DOHH2 (cell line): Measurements from ENCODE around the gene GDF10.

ENCODE experiments used
- H3F3A ChIP-seq: fragments of 200-600 bp; sonication (generic), shearing (Covaris generic); 2 replicates; pipeline ENCODE4 v1.6.0; 2016; ENCODE audit warnings: antibody characterized with exemption, mild to moderate bottlenecking; ENCODE audit not compliant: control insufficient read depth, insufficient read depth
- H3K27ac ChIP-seq: fragments of 200-600 bp; sonication (generic); 2 replicates; pipeline ENCODE4 v1.5.1; 2014; ENCODE audit warnings: low read depth, mild to moderate bottlenecking, low read length, moderate library complexity
- H3K27me3 ChIP-seq: fragments of 200-600 bp; sonication (generic); 2 replicates; pipeline ENCODE4 v1.6.1; 2014; ENCODE audit warnings: mild to moderate bottlenecking, low read length, mixed read lengths; ENCODE audit not compliant: control insufficient read depth
- H3K36me3 ChIP-seq: fragments of 200-600 bp; sonication (generic); 2 replicates; pipeline ENCODE4 v1.6.1; 2014; ENCODE audit warnings: mild to moderate bottlenecking, low read length, moderate library complexity, mixed read lengths; ENCODE audit not compliant: control insufficient read depth
- H3K4me1 ChIP-seq: fragments of 200-600 bp; sonication (generic); 2 replicates; pipeline ENCODE4 v1.6.1; 2014; ENCODE audit warnings: mild to moderate bottlenecking, low read length, mixed read lengths; ENCODE audit not compliant: control insufficient read depth
- H3K4me2 ChIP-seq: fragments of 200-600 bp; sonication (generic); 2 replicates; pipeline ENCODE4 v1.6.0; 2014; ENCODE audit warnings: mild to moderate bottlenecking, low read length, moderate library complexity
- H3K4me3 ChIP-seq: fragments of 200-600 bp; sonication (generic); 2 replicates; pipeline ENCODE4 v1.5.1; 2014; ENCODE audit warnings: mild to moderate bottlenecking, low read length, mixed read lengths
- H3K79me2 ChIP-seq: fragments of 200-600 bp; sonication (generic); 2 replicates; pipeline ENCODE4 v1.6.1; 2014; ENCODE audit warnings: mild to moderate bottlenecking, low read length, mixed read lengths; ENCODE audit not compliant: control insufficient read depth
- H3K9me2 ChIP-seq: fragments of 200-600 bp; sonication (generic); replicated peaks from 2 replicates; pipeline ENCODE4 v1.6.1; 2014; ENCODE audit warnings: mild to moderate bottlenecking, low read length, mixed read lengths; ENCODE audit not compliant: control insufficient read depth
- H3K9me3 ChIP-seq: fragments of 200-600 bp; sonication (generic); 2 replicates; pipeline ENCODE4 v1.6.1; 2014; ENCODE audit warnings: antibody characterized with exemption, low read length, mixed read lengths; ENCODE audit not compliant: control insufficient read depth, insufficient read depth
- H4K20me1 ChIP-seq: fragments of 200-600 bp; sonication (generic); 2 replicates; pipeline ENCODE4 v1.6.0; 2014; ENCODE audit warnings: low read depth, mild to moderate bottlenecking, antibody characterized with exemption, low read length, moderate library complexity; ENCODE audit not compliant: control insufficient read depth, insufficient read depth
- CTCF ChIP-seq: fragments of 200-600 bp; sonication (generic); IDR thresholded peaks from one replicate; pipeline ENCODE4 v1.5.1; 2014; ENCODE audit warnings: antibody characterized with exemption, mild to moderate bottlenecking, low read depth, low read length; ENCODE audit not compliant: poor library complexity, severe bottlenecking
- EZH2phosphoT487 ChIP-seq: fragments of 200-600 bp; sonication (generic); IDR thresholded peaks from 2 replicates; pipeline ENCODE4 v1.6.1; 2017; ENCODE audit warnings: borderline replicate concordance, mild to moderate bottlenecking, antibody characterized with exemption, low read length, moderate library complexity, mixed read lengths

The GDF10 gene

GRCh38 chr10:47283848-47284247 is 16.1 kb upstream of the GDF10 start:
- Histone ChIP-seq H3K79me2 (no peaks in the 10 kb centered on the region), H3K4me1 (peaks cover 14% of the 10 kb centered on the region), H3K27me3 (no peaks in the 10 kb centered on the region), H3K4me3 (no peak overlapping the region), H3K9me3 (peaks cover 2% of the 10 kb centered on the region; the same call in 1 of the 2 replicates), H3K4me2 (no peak overlapping the region), H3F3A (no peaks in the 10 kb centered on the region), H3K27ac (no peak overlapping the region), H3K9me2 (no peaks in the 10 kb centered on the region), H3K36me3 (no peaks in the 10 kb centered on the region), H4K20me1 (no peaks in the 10 kb centered on the region)
- TF ChIP-seq CTCF = no peak
- no peak for TF ChIP-seq EZH2phosphoT487

- Histone ChIP-seq H4K20me1 (no peaks in the 10 kb centered on the region), H3K9me2 (no peaks in the 10 kb centered on the region), H3K27me3 (no peaks in the 10 kb centered on the region), H3K9me3 (peaks cover 2% of the 10 kb centered on the region; the same call in 1 of the 2 replicates), H3K36me3 (no peaks in the 10 kb centered on the region), H3K4me1 (peaks cover 14% of the 10 kb centered on the region), H3K4me2 (peak overlapping the region; percentile 27; the same call in 1 of the 2 replicates), H3K4me3 (peak overlapping the region; percentile 31; the same call in 1 of the 2 replicates), H3K79me2 (no peaks in the 10 kb centered on the region), H3K27ac (no peak overlapping the region), H3F3A (no peaks in the 10 kb centered on the region)
- TF ChIP-seq EZH2phosphoT487 (no peak), CTCF (no peak)
Observed at GRCh38 chr10:47285381-47286115, 14.4 kb upstream of the GDF10 start.

GRCh38 chr10:47286116-47286505 is 13.9 kb upstream of the GDF10 start:
- H3K9me2 ChIP-seq = no peaks in the 10 kb centered on the region
- peaks cover 2% of the 10 kb centered on the region; the same call in 1 of the 2 replicates for H3K9me3 ChIP-seq
- 0 out of 2 replicates have a peak, but pooled peaks cover under 1% of the 10 kb centered on the region for H4K20me1 ChIP-seq
- H3K27me3 ChIP-seq = no peaks in the 10 kb centered on the region
- H3K36me3 ChIP-seq = no peaks in the 10 kb centered on the region
- H3K4me3 ChIP-seq = peak overlapping the region; percentile 31; the same call in 1 of the 2 replicates
- no peaks in the 10 kb centered on the region for H3K79me2 ChIP-seq
- TF ChIP-seq EZH2phosphoT487 = no peak
- no peak for TF ChIP-seq CTCF
- no peak overlapping the region for H3K27ac ChIP-seq
- H3K4me1 ChIP-seq = peaks cover 14% of the 10 kb centered on the region
- peak overlapping the region; percentile 27 for H3K4me2 ChIP-seq
- no peaks in the 10 kb centered on the region for H3F3A ChIP-seq
